CD8-positive, alpha-beta memory T cell (primary cell): ENCODE measurements around the gene MRRF. TPM values are rescaled to one million over a fixed set of nuclear protein-coding genes. Genes with fewer than 3 reads are reported as not detected.

Experiments
- CTCF ChIA-PET: fragments of 350-600 bp; sonication (Branson Sonifier 250); formaldehyde crosslinking; loops from one replicate; lab custom pipeline; 2021; ENCODE audit warnings: antibody characterized with exemption; lab: Charles Lee
- POLR2A ChIA-PET: fragments of 350-600 bp; sonication (Branson Sonifier 250); formaldehyde crosslinking; loops from one replicate; lab custom pipeline; 2021; ENCODE audit warnings: antibody characterized with exemption; lab: Charles Lee
- DNase-seq, 5 donors: peaks; one replicate each; pipeline versions ENCODE4 v3.0.0 to v3.0.0-alpha.2; 2020 to 2022; ENCODE audit warnings: mixed read lengths in 1 of 5
- H3K27ac ChIP-seq: one replicate; pipeline ENCODE4 v1.7.0; 2013; ENCODE audit warnings: low read depth, mild to moderate bottlenecking, low read length, moderate library complexity
- H3K27me3 ChIP-seq: 2 replicates; pipeline ENCODE4 v1.7.0; 2013; ENCODE audit warnings: low read length, mild to moderate bottlenecking; ENCODE audit not compliant: insufficient read depth, poor library complexity, severe bottlenecking
- H3K36me3 ChIP-seq: 2 replicates; pipeline ENCODE4 v1.7.0; 2013; ENCODE audit warnings: mild to moderate bottlenecking, low read length, moderate library complexity; ENCODE audit not compliant: insufficient read depth
- H3K4me1 ChIP-seq: 2 replicates; pipeline ENCODE4 v1.7.0; 2013; ENCODE audit warnings: mild to moderate bottlenecking, low read length, moderate library complexity; ENCODE audit not compliant: insufficient read depth
- H3K4me3 ChIP-seq: 2 replicates; pipeline ENCODE4 v1.7.0; 2013; ENCODE audit warnings: mild to moderate bottlenecking, low read length
- H3K9me3 ChIP-seq: 2 replicates; pipeline ENCODE4 v1.7.0; 2013; ENCODE audit warnings: mild to moderate bottlenecking, low read length
- H3K27ac Mint-ChIP-seq, 8 donors: one replicate each; pipeline ENCODE4 v1.8.0; 2020 to 2021; ENCODE audit warnings: mixed read lengths in 8 of 8, mild to moderate bottlenecking in 6 of 8, inconsistent platforms in 3 of 8, moderate library complexity in 3 of 8
- H3K27me3 Mint-ChIP-seq, 2 donors: one replicate each; pipeline ENCODE4 v1.8.0; 2020 to 2021; ENCODE audit warnings: mixed read lengths in 2 of 2, mild to moderate bottlenecking in 1 of 2, moderate library complexity in 1 of 2
- H3K36me3 Mint-ChIP-seq, 3 donors: one replicate each; pipeline ENCODE4 v1.8.0; 2020 to 2021; ENCODE audit warnings: mixed read lengths in 3 of 3, inconsistent platforms in 1 of 3, mild to moderate bottlenecking in 1 of 3
- H3K4me1 Mint-ChIP-seq, 3 donors: one replicate each; pipeline ENCODE4 v1.8.0; 2020 to 2021; ENCODE audit warnings: mixed read lengths in 3 of 3, inconsistent platforms in 1 of 3, mild to moderate bottlenecking in 1 of 3
- H3K4me3 Mint-ChIP-seq, 7 donors: one replicate each; pipeline ENCODE4 v1.8.0; 2020 to 2021; ENCODE audit warnings: mixed read lengths in 7 of 7, mild to moderate bottlenecking in 6 of 7, moderate library complexity in 4 of 7, inconsistent platforms in 2 of 7
- H3K9me3 Mint-ChIP-seq, 5 donors: one replicate each; pipeline ENCODE4 v1.8.0; 2020 to 2022; ENCODE audit warnings: mixed read lengths in 5 of 5, mild to moderate bottlenecking in 3 of 5, moderate library complexity in 2 of 5, inconsistent platforms in 1 of 5
- polyA plus RNA-seq: library from polyadenylated mRNA; unstranded; fragments of 300-500 nt; fragmentation: Illumina TruSeq; gene quantifications from one replicate; pipeline ENCODE4 v1.2.3, GENCODE V29; 2021
- total RNA-seq, 2 experiments: library from RNA; stranded (reverse); gene quantifications; one replicate each; pipeline ENCODE4 v1.2.3, GENCODE V29; 2021

Gene MRRF
- total and polyA plus RNA-seq, 3 experiments from 2014 or later: 18.9 to 75.9 (median 74.6) TPM

GRCh38 chr9:122234022-122234748 lies 30.5 kb upstream of the MRRF start:
- Mint-ChIP-seq H3K27me3 (peaks cover 0 to 10% of the 10 kb centered on the region in 2 donors), H3K36me3 (peaks cover 0 to 8% (median 2%) of the 10 kb centered on the region in 3 donors), H3K4me1 (no peaks in the 10 kb centered on the region), H3K4me3 (no peak overlapping the region), H3K9me3 (no peaks in the 10 kb centered on the region), H3K27ac (no peak overlapping the region)
- ChIA-PET POLR2A (no interaction called here), CTCF (no interaction called here)
- Histone ChIP-seq H3K36me3 (no peaks in the 10 kb centered on the region), H3K27me3 (peaks cover 17% of the 10 kb centered on the region), H3K4me1 (no peaks in the 10 kb centered on the region), H3K9me3 (no peaks in the 10 kb centered on the region), H3K27ac (no peak overlapping the region), H3K4me3 (no peak overlapping the region)
- DNase-seq: no peak

GRCh38 chr9:122236681-122237080 lies 28.0 kb upstream of the MRRF start:
- H3K4me1 Mint-ChIP-seq: no peaks in the 10 kb centered on the region
- ChIA-PET CTCF (no interaction called here), POLR2A (no interaction called here)
- DNase-seq: no peak
- H3K4me3 ChIP-seq: no peak overlapping the region
- H3K9me3 Mint-ChIP-seq: no peaks in the 10 kb centered on the region
- peaks cover 0 to 7% of the 10 kb centered on the region in 2 donors for H3K27me3 Mint-ChIP-seq
- no peaks in the 10 kb centered on the region for H3K4me1 ChIP-seq
- no peaks in the 10 kb centered on the region for H3K27me3 ChIP-seq
- peaks cover 2% of the 10 kb centered on the region for H3K36me3 ChIP-seq
- H3K27ac ChIP-seq: no peak overlapping the region
- H3K27ac Mint-ChIP-seq: no peak overlapping the region
- H3K4me3 Mint-ChIP-seq: no peak overlapping the region
- H3K9me3 ChIP-seq: no peaks in the 10 kb centered on the region
- peaks cover 0 to 30% (median 13%) of the 10 kb centered on the region in 3 donors for H3K36me3 Mint-ChIP-seq

GRCh38 chr9:122239722-122240121 lies 25.0 kb upstream of the MRRF start:
- ChIA-PET POLR2A (no interaction called here), CTCF (no interaction called here)
- no peaks in the 10 kb centered on the region for H3K9me3 Mint-ChIP-seq
- no peaks in the 10 kb centered on the region for H3K9me3 ChIP-seq
- no peak overlapping the region for H3K27ac ChIP-seq
- no peak overlapping the region for H3K4me3 ChIP-seq
- H3K4me3 Mint-ChIP-seq: no peak overlapping the region
- peaks cover 20% of the 10 kb centered on the region for H3K36me3 ChIP-seq
- peak overlapping the region in 1 of 8 donors; percentile 24 for H3K27ac Mint-ChIP-seq
- no peaks in the 10 kb centered on the region for H3K4me1 ChIP-seq
- H3K27me3 ChIP-seq: no peaks in the 10 kb centered on the region
- H3K36me3 Mint-ChIP-seq: peaks cover under 1 to 59% (median 23%) of the 10 kb centered on the region in 3 donors
- H3K27me3 Mint-ChIP-seq: no peaks in the 10 kb centered on the region
- DNase-seq: no peak
- H3K4me1 Mint-ChIP-seq: no peaks in the 10 kb centered on the region

GRCh38 chr9:122244349-122244748 lies 20.3 kb upstream of the MRRF start:
- Mint-ChIP-seq H3K4me3 (no peak overlapping the region), H3K4me1 (no peaks in the 10 kb centered on the region), H3K36me3 (peaks cover 13 to 82% (median 36%) of the 10 kb centered on the region in 3 donors), H3K9me3 (no peaks in the 10 kb centered on the region), H3K27me3 (no peaks in the 10 kb centered on the region), H3K27ac (peak overlapping the region in 1 of 8 donors; percentile 50)
- POLR2A ChIA-PET: no interaction called here
- CTCF ChIA-PET: no interaction called here
- Histone ChIP-seq H3K4me1 (no peaks in the 10 kb centered on the region), H3K27me3 (no peaks in the 10 kb centered on the region), H3K9me3 (no peaks in the 10 kb centered on the region), H3K27ac (no peak overlapping the region), H3K36me3 (peaks cover 48% of the 10 kb centered on the region), H3K4me3 (no peak overlapping the region)
- no peak for DNase-seq

- Mint-ChIP-seq H3K9me3 (no peaks in the 10 kb centered on the region), H3K4me3 (no peak overlapping the region), H3K36me3 (peaks cover 13 to 80% (median 36%) of the 10 kb centered on the region in 3 donors), H3K27me3 (no peaks in the 10 kb centered on the region), H3K27ac (peak overlapping the region in 2 of 8 donors; percentile 41 to 70), H3K4me1 (peaks cover 0 to 4% (median 0%) of the 10 kb centered on the region in 3 donors)
- no peak for DNase-seq
- H3K4me3 ChIP-seq: no peak overlapping the region
- H3K27ac ChIP-seq: no peak overlapping the region
- H3K9me3 ChIP-seq: no peaks in the 10 kb centered on the region
- no peaks in the 10 kb centered on the region for H3K27me3 ChIP-seq
- ChIA-PET CTCF (no interaction called here), POLR2A (no interaction called here)
- peaks cover 52% of the 10 kb centered on the region for H3K36me3 ChIP-seq
- no peaks in the 10 kb centered on the region for H3K4me1 ChIP-seq
Observed at GRCh38 chr9:122246666-122247065, 18.0 kb upstream of the MRRF start.

- H3K36me3 Mint-ChIP-seq: peaks cover 13 to 80% (median 39%) of the 10 kb centered on the region in 3 donors
- CTCF ChIA-PET: no interaction called here
- H3K27ac Mint-ChIP-seq: no peak overlapping the region
- no peak overlapping the region for H3K4me3 Mint-ChIP-seq
- H3K36me3 ChIP-seq: peaks cover 44% of the 10 kb centered on the region
- H3K4me1 ChIP-seq: no peaks in the 10 kb centered on the region
- DNase-seq: no peak
- no peak overlapping the region for H3K27ac ChIP-seq
- no peaks in the 10 kb centered on the region for H3K9me3 Mint-ChIP-seq
- H3K4me1 Mint-ChIP-seq: peaks cover 7 to 13% (median 10%) of the 10 kb centered on the region in 3 donors
- no peaks in the 10 kb centered on the region for H3K27me3 ChIP-seq
- no peaks in the 10 kb centered on the region for H3K27me3 Mint-ChIP-seq
- POLR2A ChIA-PET: no interaction called here
- no peaks in the 10 kb centered on the region for H3K9me3 ChIP-seq
- no peak overlapping the region for H3K4me3 ChIP-seq
Observed at GRCh38 chr9:122248448-122248865, 16.2 kb upstream of the MRRF start.

- Histone ChIP-seq H3K9me3 (no peaks in the 10 kb centered on the region), H3K27ac (no peak overlapping the region), H3K4me1 (no peaks in the 10 kb centered on the region), H3K36me3 (peaks cover 32% of the 10 kb centered on the region), H3K27me3 (no peaks in the 10 kb centered on the region), H3K4me3 (no peak overlapping the region)
- CTCF ChIA-PET: interaction anchor here (0.9 kb wide), 1 partner anchor 15 kb away, joined by 3 read pairs; no protein-coding TSS in a partner anchor
- H3K9me3 Mint-ChIP-seq: no peaks in the 10 kb centered on the region
- peaks cover 8 to 79% (median 33%) of the 10 kb centered on the region in 3 donors for H3K36me3 Mint-ChIP-seq
- H3K4me1 Mint-ChIP-seq: peaks cover 17 to 27% (median 24%) of the 10 kb centered on the region in 3 donors
- H3K27me3 Mint-ChIP-seq: no peaks in the 10 kb centered on the region
- no peak for DNase-seq
- peak overlapping the region in 2 of 8 donors; percentile 1 to 54 for H3K27ac Mint-ChIP-seq
- H3K4me3 Mint-ChIP-seq: no peak overlapping the region
- POLR2A ChIA-PET: no interaction called here
Observed at GRCh38 chr9:122251351-122251750, 13.3 kb upstream of the MRRF start.

- H3K36me3 ChIP-seq: peaks cover 19% of the 10 kb centered on the region
- no peak for DNase-seq
- no peak overlapping the region for H3K27ac ChIP-seq
- no peak overlapping the region for H3K4me3 ChIP-seq
- Mint-ChIP-seq H3K4me3 (no peak overlapping the region), H3K9me3 (no peaks in the 10 kb centered on the region), H3K27ac (peak overlapping the region in 3 of 8 donors; percentile 21 to 85 (median 51)), H3K27me3 (no peaks in the 10 kb centered on the region), H3K4me1 (peaks cover 23 to 33% (median 30%) of the 10 kb centered on the region in 3 donors), H3K36me3 (peaks cover 0 to 77% (median 26%) of the 10 kb centered on the region in 3 donors)
- H3K27me3 ChIP-seq: no peaks in the 10 kb centered on the region
- POLR2A ChIA-PET: no interaction called here
- no peaks in the 10 kb centered on the region for H3K4me1 ChIP-seq
- CTCF ChIA-PET: no interaction called here
- H3K9me3 ChIP-seq: no peaks in the 10 kb centered on the region
Observed at GRCh38 chr9:122252796-122253195, 11.9 kb upstream of the MRRF start.
